ENCODE measurements around the gene JARID2.

- TF ChIP-seq POLR2AphosphoS5 (IDR thresholded peaks at IDR 0.05; ENCODE audit: low read depth, low read length) = no peak
- TF ChIP-seq, protein P1, sequence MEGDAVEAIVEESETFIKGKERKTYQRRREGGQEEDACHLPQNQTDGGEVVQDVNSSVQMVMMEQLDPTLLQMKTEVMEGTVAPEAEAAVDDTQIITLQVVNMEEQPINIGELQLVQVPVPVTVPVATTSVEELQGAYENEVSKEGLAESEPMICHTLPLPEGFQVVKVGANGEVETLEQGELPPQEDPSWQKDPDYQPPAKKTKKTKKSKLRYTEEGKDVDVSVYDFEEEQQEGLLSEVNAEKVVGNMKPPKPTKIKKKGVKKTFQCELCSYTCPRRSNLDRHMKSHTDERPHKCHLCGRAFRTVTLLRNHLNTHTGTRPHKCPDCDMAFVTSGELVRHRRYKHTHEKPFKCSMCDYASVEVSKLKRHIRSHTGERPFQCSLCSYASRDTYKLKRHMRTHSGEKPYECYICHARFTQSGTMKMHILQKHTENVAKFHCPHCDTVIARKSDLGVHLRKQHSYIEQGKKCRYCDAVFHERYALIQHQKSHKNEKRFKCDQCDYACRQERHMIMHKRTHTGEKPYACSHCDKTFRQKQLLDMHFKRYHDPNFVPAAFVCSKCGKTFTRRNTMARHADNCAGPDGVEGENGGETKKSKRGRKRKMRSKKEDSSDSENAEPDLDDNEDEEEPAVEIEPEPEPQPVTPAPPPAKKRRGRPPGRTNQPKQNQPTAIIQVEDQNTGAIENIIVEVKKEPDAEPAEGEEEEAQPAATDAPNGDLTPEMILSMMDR (IDR thresholded peaks at IDR 0.05) = no peak
- no peak for TF ChIP-seq EZH2phosphoT487 (IDR thresholded peaks at IDR 0.05; ENCODE audit: borderline replicate concordance, low read depth)
- no peak for TF ChIP-seq RXRA (IDR thresholded peaks at IDR 0.05; ENCODE audit: borderline replicate concordance, low read depth)
- no peak for TF ChIP-seq SMC3 (IDR thresholded peaks at IDR 0.05; ENCODE audit: low read depth, low read length)
- no peak for TF ChIP-seq MXI1 (IDR thresholded peaks at IDR 0.05; ENCODE audit: low read depth, low read length)
- TF ChIP-seq JUND (IDR thresholded peaks at IDR 0.05) = no peak
Observed at GRCh38 chr6:15503346-15503680, 257.4 kb downstream of the JARID2 start.

All from SK-N-SH (cell line).